Upper lobe of right lung (tissue), 1 donor: ENCODE measurements around the gene CRYZL1. TPM values are rescaled to one million over a fixed set of nuclear protein-coding genes. Genes with fewer than 3 reads are reported as not detected.
"Not testable (repeated sequence)": the region's sequence is repeated elsewhere in the genome, so short reads cannot be mapped to it uniquely, and the experiment has no call there.

Experiments used
- ATAC-seq: fragments of 200-7000 bp; cut with Tn5 transposase; one replicate; pipeline ENCODE4 v1.9.1; 2020; ENCODE audit warnings: mild to moderate bottlenecking, moderate library complexity
- DNase-seq: peaks from one replicate; pipeline ENCODE4 v3.0.0-alpha.2; 2020
- H3K27ac ChIP-seq: fragments of 200-600 bp; one replicate; pipeline ENCODE4 v1.8.0; 2022
- H3K27me3 ChIP-seq: fragments of 200-600 bp; one replicate; pipeline ENCODE4 v1.8.0; 2022; ENCODE audit warnings: mild to moderate bottlenecking
- H3K36me3 ChIP-seq: fragments of 200-600 bp; one replicate; pipeline ENCODE4 v1.8.0; 2022
- H3K4me1 ChIP-seq: fragments of 200-600 bp; one replicate; pipeline ENCODE4 v1.8.0; 2022
- H3K4me3 ChIP-seq: fragments of 200-600 bp; one replicate; pipeline ENCODE4 v1.8.0; 2022; ENCODE audit warnings: mild to moderate bottlenecking
- H3K9me3 ChIP-seq: fragments of 200-600 bp; one replicate; pipeline ENCODE4 v1.8.0; 2022
- intact Hi-C: fragments of 100-400 bp; cut with DNase I; formaldehyde crosslinking; loops from one replicate; pipeline ENCODE4 v1.11.0; 2022
- total RNA-seq: library from RNA; stranded (reverse); fragmentation: NEBNext Ultra II Directional; extraction: Animal tissue kit (Norgen Biotek cat#: 25700); gene quantifications from one replicate; pipeline ENCODE4 v1.2.1, GENCODE V29; 2021
- TF ChIP-seq, protein P1 (sequence below): fragments of 200-600 bp; IDR thresholded peaks from one replicate; pipeline ENCODE4 v1.8.0; 2022; ENCODE audit warnings: antibody characterized with exemption
- donor health status: DM: no; HTN: yes; CAD: no; lungs with severe emphysema.

Gene CRYZL1
- total RNA-seq, 1 donor from 2014 or later, result 38.0 TPM

DNA sequence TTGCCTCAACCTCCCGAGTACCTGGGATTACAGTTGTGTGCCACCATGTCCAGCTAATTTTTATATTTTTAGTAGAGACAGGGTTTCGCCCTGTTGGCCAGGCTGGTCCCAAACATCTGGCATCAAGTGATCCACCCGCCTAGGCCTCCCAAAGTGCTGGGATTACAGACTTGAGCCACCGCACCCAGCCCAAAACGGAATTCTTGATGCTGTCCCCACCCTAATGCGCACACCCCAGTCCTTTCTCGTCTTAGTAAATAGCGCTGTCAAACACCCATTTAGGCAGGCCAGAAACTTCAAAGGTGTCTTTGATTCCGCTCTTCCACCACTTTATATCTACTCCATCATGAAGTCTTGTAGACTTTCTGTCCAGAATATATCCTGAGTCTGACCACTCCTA, 35.9 kb upstream of the CRYZL1 start:
- Histone ChIP-seq H3K27me3 (no peaks in the 10 kb centered on the region), H3K27ac (no peak overlapping the region), H3K9me3 (no peaks in the 10 kb centered on the region), H3K4me1 (no peaks in the 10 kb centered on the region), H3K36me3 (no peaks in the 10 kb centered on the region), H3K4me3 (no peak overlapping the region)
- TF ChIP-seq, protein P1, sequence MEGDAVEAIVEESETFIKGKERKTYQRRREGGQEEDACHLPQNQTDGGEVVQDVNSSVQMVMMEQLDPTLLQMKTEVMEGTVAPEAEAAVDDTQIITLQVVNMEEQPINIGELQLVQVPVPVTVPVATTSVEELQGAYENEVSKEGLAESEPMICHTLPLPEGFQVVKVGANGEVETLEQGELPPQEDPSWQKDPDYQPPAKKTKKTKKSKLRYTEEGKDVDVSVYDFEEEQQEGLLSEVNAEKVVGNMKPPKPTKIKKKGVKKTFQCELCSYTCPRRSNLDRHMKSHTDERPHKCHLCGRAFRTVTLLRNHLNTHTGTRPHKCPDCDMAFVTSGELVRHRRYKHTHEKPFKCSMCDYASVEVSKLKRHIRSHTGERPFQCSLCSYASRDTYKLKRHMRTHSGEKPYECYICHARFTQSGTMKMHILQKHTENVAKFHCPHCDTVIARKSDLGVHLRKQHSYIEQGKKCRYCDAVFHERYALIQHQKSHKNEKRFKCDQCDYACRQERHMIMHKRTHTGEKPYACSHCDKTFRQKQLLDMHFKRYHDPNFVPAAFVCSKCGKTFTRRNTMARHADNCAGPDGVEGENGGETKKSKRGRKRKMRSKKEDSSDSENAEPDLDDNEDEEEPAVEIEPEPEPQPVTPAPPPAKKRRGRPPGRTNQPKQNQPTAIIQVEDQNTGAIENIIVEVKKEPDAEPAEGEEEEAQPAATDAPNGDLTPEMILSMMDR, result no peak
- DNase-seq, result no peak
- no peak for ATAC-seq
- intact Hi-C loops, result no loop called here

DNA sequence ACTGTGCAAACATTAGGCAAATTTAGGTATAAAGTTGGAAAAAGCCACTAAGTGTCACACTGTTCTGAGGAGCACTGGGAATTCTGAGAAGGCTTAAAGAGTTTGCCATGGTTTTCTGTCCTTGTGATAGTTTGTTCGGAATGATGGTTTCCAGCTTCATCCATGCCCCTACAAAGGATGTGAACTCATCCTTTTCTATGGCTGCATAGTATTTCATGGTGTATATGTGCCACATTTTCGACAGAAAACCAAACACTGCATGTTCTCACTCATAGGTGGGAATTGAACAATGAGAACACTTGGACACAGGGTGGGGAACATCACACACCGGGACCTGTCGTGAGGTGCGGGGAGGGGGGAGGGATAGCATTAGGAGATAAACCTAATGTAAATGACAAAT, 35.1 kb upstream of the CRYZL1 start:
- H3K27me3 ChIP-seq, H3K27ac ChIP-seq, H3K9me3 ChIP-seq, ATAC-seq, H3K36me3 ChIP-seq, DNase-seq, H3K4me1 ChIP-seq, intact Hi-C loops, H3K4me3 ChIP-seq: not testable (repeated sequence)

DNA sequence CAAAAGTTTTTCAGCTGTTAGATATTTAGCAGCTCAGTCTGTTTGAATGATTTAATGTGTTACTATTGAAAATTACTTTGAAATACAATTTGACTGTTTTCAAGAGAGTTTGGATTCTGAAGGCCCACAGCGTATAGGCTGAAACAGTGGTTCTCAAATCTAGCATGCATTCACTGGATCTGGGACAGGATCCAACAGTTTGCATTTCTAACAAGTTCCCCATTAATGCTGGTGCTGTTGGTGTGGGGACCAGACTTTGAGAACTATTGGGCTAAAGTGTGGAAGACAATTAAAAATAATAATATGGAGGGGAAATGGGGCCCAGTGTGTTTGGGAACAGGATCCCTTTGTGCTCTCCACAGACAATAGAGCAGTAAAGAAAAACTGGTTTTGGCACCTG, 32.7 kb upstream of the CRYZL1 start:
- no peaks in the 10 kb centered on the region for H3K27me3 ChIP-seq
- no peaks in the 10 kb centered on the region for H3K36me3 ChIP-seq
- TF ChIP-seq, protein P1, result no peak
- ATAC-seq, result no peak
- DNase-seq, result no peak
- no peak overlapping the region for H3K4me3 ChIP-seq
- intact Hi-C loops, result no loop called here
- no peaks in the 10 kb centered on the region for H3K4me1 ChIP-seq
- H3K9me3 ChIP-seq, result no peaks in the 10 kb centered on the region
- no peak overlapping the region for H3K27ac ChIP-seq

DNA sequence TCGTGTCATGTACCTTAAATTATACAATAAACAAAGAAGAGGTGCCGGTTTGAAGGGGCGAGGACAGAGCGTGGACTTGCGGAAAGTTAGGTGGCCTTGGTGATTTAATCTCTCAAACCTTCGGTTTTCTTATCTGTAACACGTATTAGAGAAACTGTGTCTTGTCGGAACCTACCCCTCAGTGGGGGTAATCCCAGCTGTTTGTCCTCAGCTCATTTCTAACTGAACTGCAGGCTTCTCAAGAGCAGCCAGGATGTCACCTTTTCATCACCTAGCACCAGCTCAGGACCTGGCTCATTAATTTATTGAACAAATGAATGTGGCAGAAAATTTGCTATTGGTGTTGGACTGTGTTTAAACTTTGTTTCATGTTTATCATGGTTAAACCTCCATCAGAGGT, 31.9 kb upstream of the CRYZL1 start:
- Histone ChIP-seq H3K9me3 (no peaks in the 10 kb centered on the region), H3K4me1 (no peaks in the 10 kb centered on the region), H3K27me3 (no peaks in the 10 kb centered on the region), H3K4me3 (no peak overlapping the region), H3K36me3 (no peaks in the 10 kb centered on the region), H3K27ac (no peak overlapping the region)
- intact Hi-C loops, result no loop called here
- TF ChIP-seq, protein P1, result no peak
- DNase-seq (no peak), ATAC-seq (no peak)

DNA sequence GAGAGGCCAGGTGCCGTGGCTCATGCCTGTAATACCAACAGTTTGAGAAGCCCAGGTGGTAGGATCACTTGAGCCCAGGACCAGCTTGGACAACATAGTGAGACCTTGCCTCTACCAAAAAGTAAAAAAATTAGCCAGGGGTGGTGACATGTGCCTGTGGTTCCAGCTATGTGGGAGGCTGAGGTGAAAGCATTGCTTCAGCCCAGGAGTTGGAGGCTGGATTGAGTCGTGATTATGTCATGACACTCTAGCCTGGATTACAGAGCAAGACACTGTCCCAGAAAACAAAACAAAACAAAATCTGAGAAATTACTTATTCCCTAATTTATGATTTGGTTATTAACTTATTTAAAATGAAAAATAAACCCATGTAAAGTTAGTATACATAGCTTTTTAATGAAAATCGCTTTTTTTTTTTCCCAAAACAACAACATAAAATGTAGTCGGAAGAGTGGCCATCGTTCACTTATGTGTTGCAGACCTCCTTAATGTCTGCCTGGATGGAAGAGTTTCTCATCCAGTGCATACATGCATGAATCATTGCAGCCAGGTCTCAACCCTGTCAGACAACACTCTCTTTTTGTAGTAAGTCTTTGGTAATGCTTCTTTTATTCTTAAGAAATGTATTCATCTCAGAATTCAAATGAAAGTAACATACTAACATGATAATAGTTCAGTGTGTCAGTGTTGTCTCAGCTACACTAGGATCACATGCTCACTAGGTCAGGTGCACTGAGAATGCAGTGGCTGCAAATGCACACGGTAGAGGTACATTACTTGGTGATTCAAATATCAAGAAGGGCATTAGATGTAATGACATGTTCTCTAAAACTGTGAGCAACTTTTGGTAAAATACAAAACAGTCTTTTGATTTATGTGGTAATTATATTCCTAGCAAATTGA, 28.8 kb upstream of the CRYZL1 start:
- DNase-seq (no peak), ATAC-seq (no peak)
- intact Hi-C loops, result no loop called here
- Histone ChIP-seq H3K27ac (no peak overlapping the region), H3K36me3 (no peaks in the 10 kb centered on the region), H3K4me3 (no peak overlapping the region), H3K9me3 (no peaks in the 10 kb centered on the region), H3K27me3 (no peaks in the 10 kb centered on the region), H3K4me1 (peaks cover 5% of the 10 kb centered on the region)
- TF ChIP-seq, protein P1, result no peak

DNA sequence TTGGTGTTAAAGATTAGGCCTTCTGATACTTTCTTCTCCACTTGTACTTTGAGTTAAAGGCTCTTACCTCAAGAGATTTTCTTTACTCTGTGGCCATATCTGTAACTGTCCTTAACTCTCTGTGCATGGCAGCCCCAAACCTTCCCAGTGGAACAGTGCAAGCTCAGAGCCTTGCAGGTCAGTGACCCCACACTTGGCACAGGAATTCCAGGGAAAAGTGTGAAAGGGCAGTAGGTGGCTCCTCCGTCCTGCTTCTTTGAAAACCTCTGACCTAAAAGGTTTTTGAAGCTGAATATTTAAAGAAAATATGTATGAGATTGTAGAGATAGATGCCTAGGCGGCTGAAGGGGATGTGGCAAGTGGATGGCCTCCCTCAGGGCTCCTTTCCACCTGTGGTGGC, 27.1 kb upstream of the CRYZL1 start:
- intact Hi-C loops, result no loop called here
- H3K9me3 ChIP-seq, result no peaks in the 10 kb centered on the region
- no peak overlapping the region for H3K27ac ChIP-seq
- H3K4me1 ChIP-seq, result peaks cover 5% of the 10 kb centered on the region
- ATAC-seq, result no peak
- DNase-seq, result no peak
- TF ChIP-seq, protein P1, result no peak
- no peaks in the 10 kb centered on the region for H3K27me3 ChIP-seq
- no peaks in the 10 kb centered on the region for H3K36me3 ChIP-seq
- no peak overlapping the region for H3K4me3 ChIP-seq
